Hematopoietic multipotent progenitor cell treated with erythropoietin and hydrocortisone succinate and interleukin-3 and kit ligand, for 4 days (in vitro differentiated cells): ENCODE data around the gene RPH3AL.

Source experiments
- DNase-seq: peaks from one replicate; pipeline ENCODE4 v3.0.0-alpha.2; 2015

The RPH3AL gene, protein sequence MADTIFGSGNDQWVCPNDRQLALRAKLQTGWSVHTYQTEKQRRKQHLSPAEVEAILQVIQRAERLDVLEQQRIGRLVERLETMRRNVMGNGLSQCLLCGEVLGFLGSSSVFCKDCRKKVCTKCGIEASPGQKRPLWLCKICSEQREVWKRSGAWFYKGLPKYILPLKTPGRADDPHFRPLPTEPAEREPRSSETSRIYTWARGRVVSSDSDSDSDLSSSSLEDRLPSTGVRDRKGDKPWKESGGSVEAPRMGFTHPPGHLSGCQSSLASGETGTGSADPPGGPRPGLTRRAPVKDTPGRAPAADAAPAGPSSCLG

DNA sequence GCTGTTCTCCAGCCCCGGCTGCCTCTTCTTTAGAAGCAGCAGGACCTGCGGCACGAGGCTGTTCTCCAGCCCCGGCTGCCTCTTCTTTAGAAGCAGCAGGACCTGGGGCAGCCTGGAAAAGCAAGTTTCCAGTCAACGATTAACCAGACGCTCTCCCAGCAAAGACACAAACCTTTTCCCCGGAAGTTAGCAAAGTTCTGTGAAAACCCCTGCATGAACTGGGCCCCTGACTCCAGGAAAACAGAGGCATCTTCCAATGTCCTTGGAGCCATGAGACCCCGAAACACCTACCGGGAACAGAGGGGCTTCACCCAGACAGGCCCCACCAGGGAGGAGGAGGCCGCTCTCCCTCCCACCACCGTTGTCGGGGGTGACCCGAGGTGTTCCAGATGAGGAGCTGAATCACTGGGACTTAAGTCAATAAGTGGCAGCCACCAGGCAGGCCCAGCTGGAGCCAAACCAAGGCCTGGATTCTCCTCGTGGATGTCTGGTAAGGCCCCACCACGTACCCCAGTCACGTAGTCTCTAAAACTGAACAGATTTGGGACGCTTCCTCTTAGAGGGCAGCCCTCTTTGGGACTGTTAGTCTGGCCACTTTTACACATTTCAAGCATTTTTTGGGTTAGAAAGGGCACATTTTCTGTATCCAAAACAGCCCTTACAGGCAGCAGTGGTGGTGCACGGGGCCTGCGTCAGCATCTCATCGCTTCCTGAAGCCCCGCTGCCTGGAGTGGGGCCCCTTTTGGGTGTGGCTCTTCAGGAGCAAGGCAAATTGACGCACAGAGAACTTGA lies at the start of gene RPH3AL:
Gene RPH3AL (minus strand): TSS at position 387 of the 792 bp plus-strand sequence. CDS start 25,264 bp downstream, outside the sequence.
- DNase-seq = peak; percentile 38

DNA sequence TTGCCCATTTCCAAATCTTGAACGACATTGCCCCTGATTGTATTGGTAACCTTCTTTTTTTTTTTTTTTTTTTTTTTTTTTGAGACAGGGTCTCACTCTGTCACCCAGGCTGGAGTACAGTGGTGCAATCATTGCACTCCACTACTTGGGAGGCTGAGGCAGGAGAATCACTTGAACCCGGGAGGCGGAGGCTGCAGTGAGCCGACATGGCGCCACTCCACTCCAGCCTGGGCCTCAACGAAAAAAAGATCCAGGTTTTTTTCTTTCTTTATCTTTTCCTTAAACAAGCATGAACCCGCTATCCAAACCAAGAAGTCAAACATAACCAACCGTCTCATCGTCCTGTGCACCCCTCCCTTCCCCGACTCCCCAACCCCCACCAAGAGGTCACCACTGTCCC lies 47.6 kb upstream of the RPH3AL start:
- DNase-seq = no peak

DNA sequence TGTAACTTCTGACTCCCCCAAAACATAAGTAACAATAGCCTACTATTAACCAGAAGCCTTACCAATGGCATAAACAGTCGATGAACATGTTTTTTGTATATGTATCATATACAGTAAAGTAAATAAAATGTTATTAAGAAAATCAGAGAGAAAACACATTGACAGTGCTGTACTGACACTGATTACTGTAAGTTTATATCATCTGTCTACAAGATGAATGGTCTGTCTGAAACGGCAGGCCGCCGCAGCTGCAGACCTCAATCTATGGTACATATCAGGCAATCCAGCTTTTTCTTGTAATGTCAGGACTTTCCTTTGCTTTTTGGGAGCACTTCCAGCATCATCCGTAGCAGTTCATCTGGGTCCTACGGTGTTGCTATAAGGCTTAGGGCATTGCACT lies 44.2 kb upstream of the RPH3AL start:
- DNase-seq = no peak

DNA sequence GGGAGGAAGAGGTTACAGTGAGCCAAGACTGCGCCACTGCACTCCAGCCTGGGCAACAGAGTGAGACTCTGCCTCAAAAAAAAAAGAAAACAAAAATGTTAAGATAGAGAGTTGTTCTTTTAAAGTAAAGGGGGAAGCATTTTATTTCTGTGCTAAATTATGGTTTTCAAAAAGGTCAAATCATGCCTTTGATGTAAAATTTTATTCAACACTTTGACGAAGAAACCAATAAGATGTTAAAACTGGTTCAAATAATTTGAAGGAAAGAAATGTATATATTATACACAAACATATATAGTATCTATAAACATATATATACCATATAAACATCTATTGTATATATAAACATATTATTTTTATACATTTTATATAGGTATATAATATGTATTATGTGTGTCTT lies 43.4 kb upstream of the RPH3AL start:
- DNase-seq = no peak

- DNase-seq = no peak
These were observed 42.6 kb upstream of the RPH3AL start for GRCh38 chr17:395179-395578.

DNA sequence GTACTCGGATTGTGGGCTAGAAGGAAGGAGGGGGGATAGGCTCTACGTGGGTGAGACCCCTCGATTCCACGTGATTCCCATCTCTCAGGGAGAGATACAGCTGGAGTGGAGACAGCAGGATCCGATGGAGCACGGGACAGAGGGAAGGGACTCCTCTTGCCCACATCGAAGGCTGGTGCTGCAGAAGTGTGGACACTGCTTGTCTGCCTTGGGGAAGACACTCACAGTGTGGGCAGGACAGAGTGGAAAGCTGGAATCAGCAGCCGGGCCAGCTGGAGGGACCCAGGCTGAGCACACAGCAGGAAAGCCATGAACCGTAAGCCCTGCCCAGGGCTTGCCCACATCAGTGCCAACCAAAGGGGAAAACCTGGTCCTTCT lies 42.1 kb upstream of the RPH3AL start:
- DNase-seq = no peak

GRCh38 chr17:393806-394717 lies 41.5 kb upstream of the RPH3AL start:
- DNase-seq = peak; percentile 33

GRCh38 chr17:391850-392249 lies 39.2 kb upstream of the RPH3AL start:
- no peak for DNase-seq

- no peak for DNase-seq
These were observed 37.4 kb upstream of the RPH3AL start for GRCh38 chr17:390025-390424.

GRCh38 chr17:388087-388486 lies 35.5 kb upstream of the RPH3AL start:
- DNase-seq = no peak

DNA sequence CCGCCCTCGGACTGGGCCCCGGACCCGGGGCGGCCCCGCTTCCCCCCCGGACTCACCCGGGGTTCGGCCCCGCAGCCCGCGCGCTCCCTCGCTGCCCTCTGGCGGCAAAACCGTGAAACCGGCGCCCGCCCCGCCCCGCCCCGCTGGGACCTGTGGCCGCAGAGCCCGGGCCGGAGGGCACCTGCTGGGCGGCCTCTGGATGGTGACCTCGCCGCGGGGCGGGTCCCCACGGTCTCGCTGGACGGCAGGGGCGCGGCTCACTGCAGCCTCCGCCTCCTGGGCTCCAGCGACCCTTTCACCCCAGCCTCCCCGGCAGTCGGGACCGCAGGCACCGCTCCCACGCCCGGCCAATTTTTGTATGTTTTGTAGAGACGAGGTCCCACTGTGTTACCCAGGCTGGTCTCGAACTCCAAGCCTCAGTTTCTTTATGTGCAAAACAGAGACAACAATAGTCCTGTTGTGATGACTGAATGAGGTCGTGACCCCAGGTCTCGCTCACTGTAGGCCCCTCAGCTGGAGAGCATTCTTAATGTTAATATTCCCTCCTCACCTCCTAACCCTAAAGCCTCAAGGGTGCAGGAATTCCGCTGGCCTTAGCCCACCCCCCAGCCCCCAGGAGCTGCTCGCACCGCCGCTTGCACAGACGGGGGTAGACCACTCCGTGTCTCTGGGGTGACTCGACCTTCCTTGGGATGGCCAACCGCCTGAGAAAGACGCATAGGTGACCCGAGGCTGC lies 33.7 kb upstream of the RPH3AL start:
- DNase-seq = peak; percentile 75

- DNase-seq = no peak
These were observed 33.2 kb upstream of the RPH3AL start for GRCh38 chr17:385836-386140.

GRCh38 chr17:385178-385835 lies 32.7 kb upstream of the RPH3AL start:
- no peak for DNase-seq

- no peak for DNase-seq
These were observed 32.1 kb upstream of the RPH3AL start for GRCh38 chr17:384622-385177.

DNA sequence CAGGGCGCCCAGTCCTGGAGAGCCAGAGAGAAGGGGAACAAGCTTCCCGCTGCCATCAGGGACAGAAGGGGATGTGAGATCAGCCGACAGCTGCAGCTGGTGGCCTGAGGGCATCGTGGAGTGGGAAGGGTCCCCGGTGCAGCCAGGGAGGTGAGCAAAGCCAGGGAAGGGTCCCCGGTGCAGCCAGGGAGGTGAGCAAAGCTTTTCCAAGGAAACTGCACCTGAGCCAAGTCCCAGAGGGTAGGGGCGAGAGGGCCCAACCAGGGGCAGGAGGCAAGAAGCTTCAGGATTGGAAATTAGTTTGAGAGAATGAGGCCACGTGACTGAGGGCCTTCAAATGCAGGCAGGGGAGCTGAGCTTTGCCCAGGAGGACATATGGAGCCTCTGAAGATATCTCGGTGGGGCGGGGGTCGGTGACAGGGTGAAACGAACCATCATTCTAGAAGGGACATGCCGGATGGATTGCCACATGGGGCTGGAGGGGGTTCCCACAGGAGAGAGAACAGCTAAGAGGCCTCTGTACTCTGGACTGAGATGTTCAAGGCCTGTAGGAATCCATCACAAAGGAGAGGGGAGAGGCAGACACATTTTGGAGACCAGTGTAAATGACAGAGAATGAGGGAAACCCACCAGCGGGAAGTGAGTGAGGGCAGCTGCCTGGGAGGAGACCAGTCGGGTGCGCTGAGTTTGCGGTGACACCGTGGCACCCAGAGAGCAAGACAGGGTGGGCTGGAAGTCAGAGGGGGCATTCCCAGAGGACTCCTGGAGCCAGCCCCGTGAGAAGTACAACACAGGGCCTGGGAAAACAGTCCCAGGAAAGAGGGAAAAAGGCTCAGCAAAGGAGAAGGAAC lies 31.4 kb upstream of the RPH3AL start:
- no peak for DNase-seq

DNA sequence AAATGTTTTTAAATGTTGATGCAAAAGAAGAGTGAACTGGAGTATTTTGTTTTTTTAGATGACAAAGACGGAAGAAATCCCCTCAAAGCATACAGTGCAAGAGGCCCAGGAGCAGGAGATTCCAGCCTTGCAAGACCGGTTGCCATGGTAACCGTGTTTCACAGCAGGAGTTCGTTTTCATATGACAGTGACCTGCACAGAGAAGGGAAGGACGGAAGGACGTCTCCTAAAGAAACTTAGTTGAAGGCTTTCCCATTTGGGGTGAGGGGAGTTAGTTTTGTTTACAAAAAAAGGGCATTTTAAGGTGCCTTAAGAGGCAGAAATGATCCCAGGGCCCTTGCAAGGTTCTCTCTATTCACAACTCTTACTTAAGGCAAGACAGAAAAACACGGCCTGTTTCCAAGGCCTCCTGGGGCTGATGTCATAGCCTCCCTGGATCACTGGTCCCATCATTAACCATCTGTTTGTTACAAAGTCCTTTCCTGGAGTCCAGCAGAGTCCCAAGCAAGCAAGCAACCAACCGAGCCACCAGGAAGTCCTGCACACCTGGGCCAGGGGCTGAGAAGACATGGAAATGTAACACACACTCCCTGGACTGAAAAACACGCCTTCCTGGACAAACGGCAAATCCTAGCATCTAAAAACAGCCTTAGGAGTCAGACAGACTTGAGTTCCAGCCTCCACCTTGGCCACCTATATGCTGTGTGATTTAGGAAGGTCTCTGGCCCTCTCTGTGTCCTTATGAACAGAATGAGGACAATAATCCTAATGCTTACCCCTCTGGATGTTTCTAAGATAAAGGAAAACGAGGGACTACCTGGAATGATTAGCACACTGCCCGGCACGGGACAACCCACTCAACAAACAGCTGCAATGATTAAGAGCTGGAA lies 30.3 kb upstream of the RPH3AL start:
- peak; percentile 32 for DNase-seq

DNA sequence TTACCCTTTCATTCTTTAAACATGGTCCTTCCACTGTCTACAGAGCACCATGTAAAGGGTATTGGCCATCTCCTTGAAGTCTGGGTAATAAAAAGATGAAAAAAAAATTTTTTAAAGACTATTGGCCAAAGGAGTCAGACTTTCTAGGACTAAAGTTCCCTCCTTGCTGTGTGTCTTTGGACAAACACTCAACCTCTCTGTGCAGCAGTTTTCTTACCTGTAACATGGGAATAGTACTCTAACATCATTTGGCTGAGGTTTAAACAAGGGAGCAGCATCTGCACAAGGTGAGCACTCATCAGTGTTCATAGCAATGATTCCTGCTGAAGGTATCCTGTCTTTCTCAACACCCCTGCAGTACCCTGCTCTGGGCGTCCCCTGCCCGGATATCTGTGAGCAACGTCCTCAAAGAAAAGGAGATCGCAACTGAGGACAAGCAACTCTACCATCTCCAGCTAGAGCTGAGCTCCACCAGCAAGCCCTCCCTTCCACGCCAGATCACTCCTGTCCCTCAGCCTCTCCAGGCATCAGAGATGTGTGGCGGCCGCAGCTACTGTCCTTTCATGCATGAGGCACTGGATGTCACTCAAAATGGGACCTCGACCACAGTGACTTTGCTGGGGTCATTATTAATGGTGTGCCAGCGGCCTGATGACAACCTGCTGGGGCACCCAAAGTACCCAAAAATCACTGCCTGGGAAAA lies 29.5 kb upstream of the RPH3AL start:
- DNase-seq = no peak

- DNase-seq = no peak
These were observed 28.9 kb upstream of the RPH3AL start for GRCh38 chr17:381516-381915.
